ENCODE measurements around the gene SIRPB2. TPM values are rescaled to one million over a fixed set of nuclear protein-coding genes. Genes with fewer than 3 reads are reported as not detected.
"Not testable (repeated sequence)": the region's sequence is repeated elsewhere in the genome, so short reads cannot be mapped to it uniquely, and the experiment has no call there.

Gene SIRPB2
- polyA plus RNA-seq, 4 donors = 0.81 to 1.7 (median 0.84) TPM; not detected in 1

GRCh38 chr20:1507276-1507675 is 16.1 kb upstream of the SIRPB2 start:
- Histone ChIP-seq H3K9me3 (ENCODE audit: control insufficient read depth in 2 of 2, insufficient read depth in 1 of 2, low read depth in 1 of 2, low read length in 1 of 2) (no peaks in the 10 kb centered on the region), H3K27ac (ENCODE audit: low read depth in 1 of 3, low read length in 2 of 3) (no peak overlapping the region), H3K4me1 (ENCODE audit: control insufficient read depth in 3 of 3, insufficient read depth in 2 of 3, low read depth in 1 of 3, low read length in 2 of 3) (no peaks in the 10 kb centered on the region), H3K4me3 (ENCODE audit: low read depth in 1 of 3, low read length in 3 of 3) (no peak overlapping the region), H3K27me3 (ENCODE audit: control insufficient read depth in 3 of 3, insufficient read depth in 3 of 3, low read length in 3 of 3) (peaks cover 0 to 24% (median 0%) of the 10 kb centered on the region in 3 donors), H3K36me3 (ENCODE audit: control insufficient read depth in 3 of 3, insufficient read depth in 2 of 3, low read depth in 1 of 3, low read length in 3 of 3) (no peaks in the 10 kb centered on the region)
- FAIRE-seq (no peak), DNase-seq (no peak)
- 73 to 84% (median 80%) methylated on average over 3 of the region's 3 CpGs for WGBS, 3 donors

GRCh38 chr20:1505871-1506270 is 14.7 kb upstream of the SIRPB2 start:
- no peak for DNase-seq
- no peak for FAIRE-seq
- no peak overlapping the region for H3K27ac ChIP-seq (ENCODE audit: low read depth in 1 of 3, low read length in 2 of 3)
- H3K9me3 ChIP-seq (ENCODE audit: control insufficient read depth in 2 of 2, insufficient read depth in 1 of 2, low read depth in 1 of 2, low read length in 1 of 2) = no peaks in the 10 kb centered on the region
- 70 to 94% (median 73%) methylated on average over 1 of the region's 1 CpG for WGBS, 3 donors
- H3K27me3 ChIP-seq (ENCODE audit: control insufficient read depth in 3 of 3, insufficient read depth in 3 of 3, low read length in 3 of 3) = peaks cover 0 to 20% (median 0%) of the 10 kb centered on the region in 3 donors
- peaks cover 0 to 3% (median 0%) of the 10 kb centered on the region in 3 donors for H3K4me1 ChIP-seq (ENCODE audit: control insufficient read depth in 3 of 3, insufficient read depth in 2 of 3, low read depth in 1 of 3, low read length in 2 of 3)
- H3K4me3 ChIP-seq (ENCODE audit: low read depth in 1 of 3, low read length in 3 of 3) = no peak overlapping the region
- H3K36me3 ChIP-seq (ENCODE audit: control insufficient read depth in 3 of 3, insufficient read depth in 2 of 3, low read depth in 1 of 3, low read length in 3 of 3) = no peaks in the 10 kb centered on the region

- Histone ChIP-seq H3K4me1 (ENCODE audit: control insufficient read depth in 3 of 3, insufficient read depth in 2 of 3, low read depth in 1 of 3, low read length in 2 of 3) (peaks cover 0 to 4% (median 0%) of the 10 kb centered on the region in 3 donors), H3K9me3 (ENCODE audit: control insufficient read depth in 2 of 2, insufficient read depth in 1 of 2, low read depth in 1 of 2, low read length in 1 of 2) (no peaks in the 10 kb centered on the region), H3K36me3 (ENCODE audit: control insufficient read depth in 3 of 3, insufficient read depth in 2 of 3, low read depth in 1 of 3, low read length in 3 of 3) (no peaks in the 10 kb centered on the region), H3K27ac (ENCODE audit: low read depth in 1 of 3, low read length in 2 of 3) (no peak overlapping the region), H3K4me3 (ENCODE audit: low read depth in 1 of 3, low read length in 3 of 3) (no peak overlapping the region), H3K27me3 (ENCODE audit: control insufficient read depth in 3 of 3, insufficient read depth in 3 of 3, low read length in 3 of 3) (peaks cover 0 to 20% (median 0%) of the 10 kb centered on the region in 3 donors)
- WGBS, 3 donors = 61 to 84% (median 72%) methylated on average over 3 of the region's 3 CpGs
- DNase-seq = no peak
- no peak for FAIRE-seq
Measured at GRCh38 chr20:1505361-1505760, 14.1 kb upstream of the SIRPB2 start.

- H3K27ac ChIP-seq (ENCODE audit: low read depth in 1 of 3, low read length in 2 of 3) = no peak overlapping the region
- H3K4me1 ChIP-seq (ENCODE audit: control insufficient read depth in 3 of 3, insufficient read depth in 2 of 3, low read depth in 1 of 3, low read length in 2 of 3) = peaks cover 0 to 7% (median 0%) of the 10 kb centered on the region in 3 donors
- FAIRE-seq (no peak), DNase-seq (peak; percentile 87 to 89)
- H3K27me3 ChIP-seq (ENCODE audit: control insufficient read depth in 3 of 3, insufficient read depth in 3 of 3, low read length in 3 of 3) = peaks cover 0 to 17% (median 0%) of the 10 kb centered on the region in 3 donors
- no peak overlapping the region for H3K4me3 ChIP-seq (ENCODE audit: low read depth in 1 of 3, low read length in 3 of 3)
- WGBS, 3 donors = 0 to 1% (median 1%) methylated on average over 8 of the region's 8 CpGs
- no peaks in the 10 kb centered on the region for H3K9me3 ChIP-seq (ENCODE audit: control insufficient read depth in 2 of 2, insufficient read depth in 1 of 2, low read depth in 1 of 2, low read length in 1 of 2)
- H3K36me3 ChIP-seq (ENCODE audit: control insufficient read depth in 3 of 3, insufficient read depth in 2 of 3, low read depth in 1 of 3, low read length in 3 of 3) = no peaks in the 10 kb centered on the region
Measured at GRCh38 chr20:1503564-1504227, 12.5 kb upstream of the SIRPB2 start.

- WGBS, 3 donors = 24 to 54% (median 26%) methylated on average over 3 of the region's 3 CpGs
- Histone ChIP-seq H3K27ac (ENCODE audit: low read depth in 1 of 3, low read length in 2 of 3) (peak overlapping the region in 1 of 3 donors; percentile 45), H3K27me3 (ENCODE audit: control insufficient read depth in 3 of 3, insufficient read depth in 3 of 3, low read length in 3 of 3) (peaks cover 0 to 6% (median 0%) of the 10 kb centered on the region in 3 donors), H3K9me3 (ENCODE audit: control insufficient read depth in 2 of 2, insufficient read depth in 1 of 2, low read depth in 1 of 2, low read length in 1 of 2) (no peaks in the 10 kb centered on the region), H3K4me1 (ENCODE audit: control insufficient read depth in 3 of 3, insufficient read depth in 2 of 3, low read depth in 1 of 3, low read length in 2 of 3) (peaks cover 0 to 7% (median 0%) of the 10 kb centered on the region in 3 donors), H3K4me3 (ENCODE audit: low read depth in 1 of 3, low read length in 3 of 3) (no peak overlapping the region), H3K36me3 (ENCODE audit: control insufficient read depth in 3 of 3, insufficient read depth in 2 of 3, low read depth in 1 of 3, low read length in 3 of 3) (no peaks in the 10 kb centered on the region)
- FAIRE-seq (no peak), DNase-seq (peak in 1 of 2 donors; percentile 30)
Measured at GRCh38 chr20:1500496-1500895, 9.3 kb upstream of the SIRPB2 start.

GRCh38 chr20:1499528-1500420 is 8.6 kb upstream of the SIRPB2 start:
- peak overlapping the region in 1 of 3 donors; percentile 45 for H3K27ac ChIP-seq (ENCODE audit: low read depth in 1 of 3, low read length in 2 of 3)
- FAIRE-seq = no peak

GRCh38 chr20:1497371-1497770 is 6.2 kb upstream of the SIRPB2 start:
- not testable (repeated sequence) for FAIRE-seq
- WGBS, 3 donors = 54 to 86% (median 84%) methylated on average over 5 of the region's 5 CpGs

More at GRCh38 chr20:1499528-1500420, 8.6 kb upstream of the SIRPB2 start:
- no peaks in the 10 kb centered on the region for H3K36me3 ChIP-seq (ENCODE audit: control insufficient read depth in 3 of 3, insufficient read depth in 2 of 3, low read depth in 1 of 3, low read length in 3 of 3)
- no peak overlapping the region for H3K4me3 ChIP-seq (ENCODE audit: low read depth in 1 of 3, low read length in 3 of 3)
- WGBS, 3 donors = 75 to 82% (median 76%) methylated on average over 8 of the region's 8 CpGs
- peaks cover 0 to 2% (median 0%) of the 10 kb centered on the region in 3 donors for H3K27me3 ChIP-seq (ENCODE audit: control insufficient read depth in 3 of 3, insufficient read depth in 3 of 3, low read length in 3 of 3)
- DNase-seq = peak in 1 of 2 donors; percentile 22
- peaks cover 0 to 7% (median 0%) of the 10 kb centered on the region in 3 donors for H3K4me1 ChIP-seq (ENCODE audit: control insufficient read depth in 3 of 3, insufficient read depth in 2 of 3, low read depth in 1 of 3, low read length in 2 of 3)
- no peaks in the 10 kb centered on the region for H3K9me3 ChIP-seq (ENCODE audit: control insufficient read depth in 2 of 2, insufficient read depth in 1 of 2, low read depth in 1 of 2, low read length in 1 of 2)

GRCh38 chr20:1496930-1497329 is 5.7 kb upstream of the SIRPB2 start:
- Histone ChIP-seq H3K9me3 (ENCODE audit: control insufficient read depth in 2 of 2, insufficient read depth in 1 of 2, low read depth in 1 of 2, low read length in 1 of 2) (no peaks in the 10 kb centered on the region), H3K27me3 (ENCODE audit: control insufficient read depth in 3 of 3, insufficient read depth in 3 of 3, low read length in 3 of 3) (peaks cover 0 to 8% (median 3%) of the 10 kb centered on the region in 3 donors), H3K36me3 (ENCODE audit: control insufficient read depth in 3 of 3, insufficient read depth in 2 of 3, low read depth in 1 of 3, low read length in 3 of 3) (no peaks in the 10 kb centered on the region), H3K27ac (ENCODE audit: low read depth in 1 of 3, low read length in 2 of 3) (no peak overlapping the region), H3K4me1 (ENCODE audit: control insufficient read depth in 3 of 3, insufficient read depth in 2 of 3, low read depth in 1 of 3, low read length in 2 of 3) (peaks cover 0 to 7% (median 0%) of the 10 kb centered on the region in 3 donors), H3K4me3 (ENCODE audit: low read depth in 1 of 3, low read length in 3 of 3) (no peak overlapping the region)
- DNase-seq = no peak
- 84 to 89% (median 85%) methylated on average over 3 of the region's 3 CpGs for WGBS, 3 donors
- FAIRE-seq = no peak

More at GRCh38 chr20:1497371-1497770, 6.2 kb upstream of the SIRPB2 start:
- H3K27me3 ChIP-seq (ENCODE audit: control insufficient read depth in 3 of 3, insufficient read depth in 3 of 3, low read length in 3 of 3); H3K9me3 ChIP-seq (ENCODE audit: control insufficient read depth in 2 of 2, insufficient read depth in 1 of 2, low read depth in 1 of 2, low read length in 1 of 2); H3K36me3 ChIP-seq (ENCODE audit: control insufficient read depth in 3 of 3, insufficient read depth in 2 of 3, low read depth in 1 of 3, low read length in 3 of 3); H3K4me3 ChIP-seq (ENCODE audit: low read depth in 1 of 3, low read length in 3 of 3); H3K27ac ChIP-seq (ENCODE audit: low read depth in 1 of 3, low read length in 2 of 3); H3K4me1 ChIP-seq (ENCODE audit: control insufficient read depth in 3 of 3, insufficient read depth in 2 of 3, low read depth in 1 of 3, low read length in 2 of 3): not testable (repeated sequence)
- peak in 1 of 2 donors; percentile 14 for DNase-seq

All from small intestine (tissue), 7 donors.